HG02678 (cell line): Measurements from ENCODE around the gene NTNG2.

ENCODE experiments used
- ATAC-seq: cut with Tn5 transposase; IDR thresholded peaks from one replicate; pipeline ENCODE4 v1.9.1; 2021; ENCODE audit warnings: mild to moderate bottlenecking, moderate library complexity; ENCODE audit not compliant: unreplicated experiment

Gene NTNG2

GRCh38 chr9:132233138-132233537 is 71.3 kb downstream of the NTNG2 start:
- no peak for ATAC-seq

- no peak for ATAC-seq
Measured at GRCh38 chr9:132234535-132234934, 72.7 kb downstream of the NTNG2 start.

GRCh38 chr9:132235125-132235524 is 73.3 kb downstream of the NTNG2 start:
- no peak for ATAC-seq

GRCh38 chr9:132235894-132236661 is 74.2 kb downstream of the NTNG2 start:
- no peak for ATAC-seq

GRCh38 chr9:132236662-132237311 is 74.9 kb downstream of the NTNG2 start:
- ATAC-seq: no peak

GRCh38 chr9:132237481-132237880 is 75.6 kb downstream of the NTNG2 start:
- ATAC-seq: no peak

GRCh38 chr9:132238026-132238972 is 76.4 kb downstream of the NTNG2 start:
- ATAC-seq: no peak

- ATAC-seq: no peak
Measured at GRCh38 chr9:132238992-132239391, 77.1 kb downstream of the NTNG2 start.

GRCh38 chr9:132239518-132239917 is 77.7 kb downstream of the NTNG2 start:
- ATAC-seq: no peak

- no peak for ATAC-seq
Measured at GRCh38 chr9:132239999-132240840, 78.4 kb downstream of the NTNG2 start.

- ATAC-seq: peak; percentile 69
Measured at GRCh38 chr9:132240841-132241482, 79.1 kb downstream of the NTNG2 start.

GRCh38 chr9:132241483-132241839 is 79.6 kb downstream of the NTNG2 start:
- ATAC-seq: peak; percentile 2

GRCh38 chr9:132241840-132242620 is 80.2 kb downstream of the NTNG2 start:
- ATAC-seq: no peak

- no peak for ATAC-seq
Measured at GRCh38 chr9:132242621-132243155, 80.8 kb downstream of the NTNG2 start.

- ATAC-seq: no peak
Measured at GRCh38 chr9:132243156-132244074, 81.6 kb downstream of the NTNG2 start.

- ATAC-seq: no peak
Measured at GRCh38 chr9:132244582-132245455, 83.0 kb downstream of the NTNG2 start.

GRCh38 chr9:132245465-132245864 is 83.6 kb downstream of the NTNG2 start:
- no peak for ATAC-seq
